AG09309 (cell line): ENCODE data around the gene HOGA1.
"Not testable (repeated sequence)": the region's sequence is repeated elsewhere in the genome, so short reads cannot be mapped to it uniquely, and the experiment has no call there.

ENCODE experiments used
- DNase-seq: peaks from one replicate; pipeline ENCODE4 v3.0.0-alpha.2; 2010; ENCODE audit warnings: low read depth
- H3K4me3 ChIP-seq: 2 replicates; pipeline ENCODE4 v1.5.1; 2011; ENCODE audit warnings: mild to moderate bottlenecking, low read depth, low read length, moderate library complexity; ENCODE audit not compliant: control insufficient read depth
- CTCF ChIP-seq: IDR thresholded peaks from 2 replicates; pipeline ENCODE4 v1.5.1; 2011; ENCODE audit warnings: mild to moderate bottlenecking, low read depth, low read length, inconsistent platforms; ENCODE audit not compliant: insufficient read depth, control insufficient read depth; ENCODE audit errors: missing control alignments

Gene HOGA1

GRCh38 chr10:97571622-97572021, 12.6 kb upstream of the HOGA1 start:
- no peak overlapping the region for H3K4me3 ChIP-seq
- DNase-seq: no peak
- no peak for TF ChIP-seq CTCF

DNA sequence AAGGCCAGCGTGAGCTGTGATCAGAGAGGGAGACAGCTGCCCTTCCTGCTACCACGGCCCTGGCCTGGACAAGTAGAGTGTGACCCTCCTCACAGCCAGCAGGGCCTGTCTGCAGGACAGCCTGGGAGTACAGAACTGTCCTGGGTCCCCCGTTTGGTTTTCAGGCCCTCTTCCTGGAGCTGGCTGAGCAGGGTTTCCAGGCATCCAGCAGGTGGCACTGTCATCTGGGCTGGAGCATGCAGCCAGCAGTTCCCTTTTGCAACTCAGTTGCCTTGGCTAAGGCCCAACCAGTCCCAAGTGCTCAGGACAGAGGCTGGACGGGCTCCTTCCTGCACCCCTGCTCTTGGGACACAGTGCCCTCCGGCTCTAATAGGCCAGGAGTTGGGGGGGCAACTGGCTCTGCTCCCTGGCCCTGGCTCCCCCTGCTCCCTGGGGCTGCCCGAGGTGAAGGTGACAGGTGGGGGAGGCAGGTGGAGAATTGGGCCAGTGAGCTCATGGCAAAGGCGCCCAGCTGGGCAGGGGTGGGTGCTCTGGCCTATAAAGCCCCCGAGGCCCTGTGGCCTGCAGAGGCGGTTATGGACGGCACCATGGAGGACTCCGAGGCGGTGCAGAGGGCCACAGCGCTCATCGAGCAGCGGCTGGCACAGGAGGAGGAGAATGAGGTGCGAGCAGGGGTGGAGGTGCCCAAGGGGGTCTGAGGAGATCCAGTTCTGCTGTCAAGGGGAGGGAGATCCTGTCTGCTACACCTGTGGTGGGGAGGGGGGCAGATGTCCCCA, 11.8 kb upstream of the HOGA1 start, which contains the start of gene ANKRD2:
TSS of gene ANKRD2 (plus strand) at position 566 of the 776 bp plus-strand sequence. CDS start at position 576, 10 bp downstream.
- H3K4me3 ChIP-seq: no peak within 1 kb of the TSS
- peak; percentile 27 for DNase-seq
- TF ChIP-seq CTCF: peak; percentile 93

- no peak for TF ChIP-seq CTCF
These were observed 11.2 kb upstream of the HOGA1 start for GRCh38 chr10:97573021-97573420.

DNA sequence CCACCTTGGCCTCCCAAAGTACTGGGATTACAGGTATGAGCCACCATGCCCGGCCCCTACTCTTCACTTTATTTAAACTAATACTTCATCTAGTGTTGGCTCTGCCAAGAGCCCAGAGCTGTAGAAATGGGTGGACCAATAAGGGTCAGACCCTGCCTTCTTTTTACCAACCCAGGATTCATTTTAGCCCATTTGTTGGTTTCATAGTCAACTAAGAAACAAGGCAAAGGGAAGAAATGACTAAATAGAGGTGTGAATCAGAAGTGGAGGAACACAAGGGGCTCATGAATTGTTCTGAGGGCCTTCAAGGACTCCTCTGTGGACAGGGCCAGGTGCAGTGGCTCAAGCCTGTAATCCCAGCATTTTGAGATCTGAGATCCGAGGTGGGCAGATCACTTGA, 10.5 kb upstream of the HOGA1 start:
- no peak for TF ChIP-seq CTCF
- DNase-seq: no peak
- H3K4me3 ChIP-seq: no peak overlapping the region

More at GRCh38 chr10:97573021-97573420, 11.2 kb upstream of the HOGA1 start:
- DNase-seq: no peak
- no peak overlapping the region for H3K4me3 ChIP-seq

GRCh38 chr10:97574374-97575126, 9.6 kb upstream of the HOGA1 start:
- no peak overlapping the region for H3K4me3 ChIP-seq
- TF ChIP-seq CTCF: no peak
- peak; percentile 14 for DNase-seq

DNA sequence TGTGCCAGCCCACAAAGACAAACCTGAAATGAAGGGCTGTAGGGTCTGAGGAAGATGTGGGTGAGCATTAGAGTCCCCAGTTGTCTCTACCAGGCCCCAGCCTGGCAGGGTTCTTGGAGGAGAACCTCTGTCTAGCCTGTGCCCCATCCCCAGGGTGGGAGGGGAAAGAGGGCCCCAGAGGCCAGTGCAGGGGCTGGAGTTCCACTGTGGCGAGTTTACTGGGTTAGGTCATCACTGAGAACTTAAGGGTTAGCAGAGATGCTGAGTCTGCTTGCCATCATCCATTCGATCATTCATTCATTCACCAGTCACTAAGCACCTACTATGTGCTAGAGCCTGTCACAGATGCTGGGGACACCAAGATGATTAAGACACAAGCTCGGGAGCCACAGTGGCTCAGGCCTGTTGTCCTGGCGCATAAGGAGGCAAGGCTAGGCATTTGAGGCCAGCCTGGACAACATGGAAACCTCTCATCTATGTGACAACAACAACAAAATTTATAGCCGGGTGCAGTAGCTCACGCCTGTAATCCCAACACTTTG, 9.0 kb upstream of the HOGA1 start:
- no peak for DNase-seq
- no peak overlapping the region for H3K4me3 ChIP-seq
- TF ChIP-seq CTCF: no peak

- DNase-seq, H3K4me3 ChIP-seq: not testable (repeated sequence)
These were observed 7.7 kb upstream of the HOGA1 start for GRCh38 chr10:97576487-97576886.
